ENCODE results near the gene TUBB3.
"Not testable (repeated sequence)": the region's sequence is repeated elsewhere in the genome, so short reads cannot be mapped to it uniquely, and the experiment has no call there.

The TUBB3 gene

GRCh38 chr16:89913408-89914387, 9.4 kb upstream of the TUBB3 start:
- TF ChIP-seq CTCF (IDR thresholded peaks at IDR 0.05): no peak
- no peak overlapping the region for H3K27ac ChIP-seq

GRCh38 chr16:89914642-89915285, 8.4 kb upstream of the TUBB3 start:
- not testable (repeated sequence) for H3K27ac ChIP-seq; DNase-seq (ENCODE audit: low spot score); H3K4me3 ChIP-seq

More at GRCh38 chr16:89913408-89914387, 9.4 kb upstream of the TUBB3 start:
- no peak overlapping the region for H3K4me3 ChIP-seq
- no peak for DNase-seq (ENCODE audit: low spot score)

GRCh38 chr16:89915303-89916232, 7.6 kb upstream of the TUBB3 start:
- Histone ChIP-seq H3K4me3 (no peak overlapping the region), H3K27ac (no peak overlapping the region)
- TF ChIP-seq CTCF (IDR thresholded peaks at IDR 0.05): no peak
- DNase-seq (ENCODE audit: low spot score): no peak

GRCh38 chr16:89917773-89918452, 5.2 kb upstream of the TUBB3 start:
- H3K4me3 ChIP-seq: peak overlapping the region; percentile 69
- TF ChIP-seq CTCF (IDR thresholded peaks at IDR 0.05): no peak
- peak overlapping the region; percentile 3 to 74 for H3K27ac ChIP-seq
- DNase-seq (ENCODE audit: low spot score): peak; percentile 84

GRCh38 chr16:89918453-89919347, 4.4 kb upstream of the TUBB3 start, which contains the start of gene MC1R:
TSS of gene MC1R (plus strand) at chr16:89918862. CDS start at chr16:89919259, 397 bp downstream.
- no peak for TF ChIP-seq CTCF (IDR thresholded peaks at IDR 0.05)
- DNase-seq (ENCODE audit: low spot score): no peak
- peak within 1 kb of the TSS; percentile 69 for H3K4me3 ChIP-seq
- peak within 1 kb of the TSS; percentile 3 to 74 for H3K27ac ChIP-seq

- H3K4me3 ChIP-seq: no peak overlapping the region
- no peak for DNase-seq (ENCODE audit: low spot score)
- TF ChIP-seq CTCF (IDR thresholded peaks at IDR 0.05): no peak
- no peak overlapping the region for H3K27ac ChIP-seq
Observed at GRCh38 chr16:89919535-89920406, 3.4 kb upstream of the TUBB3 start.

All from coronary artery (tissue), 2 donors.